Measurements from ENCODE around the gene SCNN1B. TPM values are rescaled to one million over a fixed set of nuclear protein-coding genes. Genes with fewer than 3 reads are reported as not detected.

SCNN1B gene
- total and polyA plus RNA-seq, 2 of the 13 experiments (the other 11 are each of a cell fraction or from before 2014, with no cell fraction given) = not detected

- Histone ChIP-seq H3K27ac (ENCODE audit: extremely low read length, insufficient read depth, low read length) (no peak overlapping the region), H2AFZ (ENCODE audit: low read length) (no peak overlapping the region), H4K20me1 (ENCODE audit: insufficient read depth, low read length) (no peaks in the 10 kb centered on the region), H3K27me3 (ENCODE audit: control insufficient read depth in 1 of 2, insufficient read depth in 2 of 2, low read length in 2 of 2) (peaks cover 7 to 32% of the 10 kb centered on the region in 2 experiments; a peak in 3 of 5 replicates), H3K9me3 (ENCODE audit: low read length) (no peaks in the 10 kb centered on the region), H3K4me1 (ENCODE audit: insufficient read depth, low read length) (peaks cover 9% of the 10 kb centered on the region), H3K4me3 (replicated peaks in 1 of 3; ENCODE audit: insufficient read depth in 1 of 3, low read depth in 2 of 3, low read length in 3 of 3) (no peak overlapping the region), H3K9ac (ENCODE audit: insufficient read depth, low read depth, low read length) (no peak overlapping the region), H3K36me3 (replicated peaks in 1 of 2; ENCODE audit: control insufficient read depth in 1 of 2, insufficient read depth in 2 of 2, low read length in 2 of 2) (no peaks in the 10 kb centered on the region), H3K4me2 (ENCODE audit: low read depth, low read length) (no peak overlapping the region), H3K79me2 (ENCODE audit: insufficient read depth, low read length) (no peaks in the 10 kb centered on the region)
- POLR2A ChIA-PET = no interaction called here
- intact Hi-C loops (cut with micrococcal nuclease; ENCODE audit: unreplicated experiment) = no loop called here
- in situ Hi-C loops (cut with HindIII; ENCODE audit: extremely low pct_ligation_motif_present, low pct_unique_long_range_greater_than_20kb) = no loop called here
- BruUV-seq (replicated peaks) = no TSS peak
- TF ChIP-seq FOXP1 (IDR thresholded peaks at IDR 0.05) (no peak), FOXP1 (CRISPR knock-in tag; IDR thresholded peaks at IDR 0.05) (no peak), ZNF609 (CRISPR knock-in tag; IDR thresholded peaks at IDR 0.05; ENCODE audit: borderline replicate concordance) (no peak), ZFX (CRISPR knock-in tag; IDR thresholded peaks at IDR 0.05; ENCODE audit: low read depth) (no peak), AGO2 (optimal IDR thresholded peaks at IDR 0.05; ENCODE audit: low read depth, low read length) (no peak), ZNF224 (CRISPR knock-in tag; IDR thresholded peaks at IDR 0.05) (no peak), ZNF337 (CRISPR knock-in tag; IDR thresholded peaks at IDR 0.05; ENCODE audit: borderline replicate concordance, low read depth) (no peak), DRAP1 (CRISPR knock-in tag; IDR thresholded peaks at IDR 0.05) (no peak), ZSCAN31 (CRISPR knock-in tag; IDR thresholded peaks at IDR 0.05; ENCODE audit: low read depth) (no peak), ARNT2 (CRISPR knock-in tag; IDR thresholded peaks at IDR 0.05; ENCODE audit: low read depth) (no peak), SETDB1 (CRISPR knock-in tag; IDR thresholded peaks at IDR 0.05; ENCODE audit: borderline replicate concordance) (no peak), ZNF124 (CRISPR knock-in tag; IDR thresholded peaks at IDR 0.05) (no peak), NCOR1 (IDR thresholded peaks at IDR 0.05; ENCODE audit: borderline replicate concordance, low read length) (no peak)
- no peak; the same call in 2 of the 3 replicates for ATAC-seq
- 19% methylated on average over 7 of the region's 7 CpGs for WGBS (ENCODE audit: low lambda C conversion rate)
- FAIRE-seq = no peak
- CTCF ChIA-PET (ENCODE audit: low intra/inter-chr PET ratio, low total read pairs) = no interaction called here
- DNase-seq (ENCODE audit: low spot score) = no peak
Measured at GRCh38 chr16:23320693-23321092, 18.6 kb downstream of the SCNN1B start.

Data from HepG2 (cell line).